T-helper 22 cell (primary cell): ENCODE results near the gene KRT15.

Experiments used
- DNase-seq: peaks from one replicate; pipeline ENCODE4 v3.0.0-alpha.2; 2020; ENCODE audit warnings: low read depth

KRT15 gene

GRCh38 chr17:41523787-41524186 lies 5.1 kb upstream of the KRT15 start:
- DNase-seq = no peak

DNA sequence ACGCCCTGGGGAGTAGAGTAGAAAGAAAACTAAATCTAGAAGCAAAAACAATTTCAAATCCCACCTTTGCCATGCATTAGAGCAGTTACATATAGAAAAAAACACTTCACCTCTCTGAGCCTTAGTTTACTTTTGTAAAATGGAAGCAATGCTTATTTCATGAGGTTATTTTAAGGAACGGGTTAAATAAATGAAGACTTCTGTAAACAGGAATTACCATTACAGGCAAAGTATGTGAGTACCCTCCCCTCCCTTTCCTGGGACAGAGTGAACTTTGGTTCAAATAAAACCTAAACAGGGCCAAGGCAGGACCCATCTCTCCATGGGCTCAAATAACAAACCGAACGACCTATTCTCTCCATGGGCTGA lies 4.5 kb upstream of the KRT15 start:
- DNase-seq = no peak

- no peak for DNase-seq
Observed at GRCh38 chr17:41522301-41523224, 3.9 kb upstream of the KRT15 start.

GRCh38 chr17:41521574-41522261 lies 3.0 kb upstream of the KRT15 start:
- no peak for DNase-seq

DNA sequence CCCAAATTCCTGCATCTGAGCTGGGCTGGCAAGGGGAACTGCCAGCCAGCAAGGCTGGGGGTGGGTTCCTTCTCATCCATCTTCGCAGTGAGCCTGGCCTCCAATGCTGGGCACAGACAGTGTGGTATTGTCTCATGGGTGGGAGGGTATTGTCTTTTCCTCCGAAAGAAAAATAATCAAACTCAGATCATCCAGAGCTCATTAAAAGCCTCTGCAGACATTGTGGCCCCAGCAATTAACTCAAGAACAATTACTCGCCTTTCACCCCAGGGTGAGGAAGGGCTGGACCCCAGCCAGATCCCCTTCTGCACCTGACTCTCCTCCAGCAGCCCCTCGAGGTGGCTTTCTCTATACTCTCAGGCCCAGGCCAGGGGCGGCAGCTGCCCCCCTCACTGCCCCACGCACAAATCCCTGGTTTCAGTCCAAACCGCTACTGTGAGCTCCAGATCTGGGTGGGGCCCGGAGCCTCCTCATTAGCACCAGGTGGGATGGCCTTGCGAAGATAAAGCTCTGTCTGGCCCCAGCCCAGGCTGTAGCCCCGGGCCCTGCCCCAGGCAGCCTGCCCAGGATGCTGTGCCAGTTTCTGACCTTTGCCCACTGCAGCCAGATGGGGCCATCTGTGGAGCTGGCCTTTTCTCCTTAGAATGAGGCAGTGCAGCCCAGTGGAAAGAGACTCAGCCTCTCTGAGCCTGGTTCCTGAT lies 2.3 kb upstream of the KRT15 start:
- DNase-seq = no peak

GRCh38 chr17:41519501-41520224 lies 973 bp upstream of the KRT15 start:
- no peak for DNase-seq

DNA sequence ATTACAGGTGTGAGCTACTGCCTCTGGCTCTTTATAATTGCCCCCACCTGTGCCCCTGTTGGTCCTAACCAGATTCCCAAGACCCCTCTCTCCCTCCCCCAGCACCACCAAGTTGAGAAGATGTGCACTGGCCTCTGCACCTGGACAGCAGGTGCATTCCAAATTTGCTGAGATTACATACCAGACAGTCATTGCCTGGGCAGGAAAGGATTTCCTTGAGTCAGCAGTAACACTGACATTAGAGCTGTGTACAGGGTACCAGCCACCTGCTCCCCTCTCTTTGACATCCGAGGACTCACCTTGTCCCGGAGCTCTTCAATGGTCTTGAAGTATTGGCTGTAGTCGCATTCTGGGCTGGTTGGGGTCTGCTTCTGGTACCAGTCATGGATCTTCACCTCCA lies 659 bp downstream of the KRT15 start:
- no peak for DNase-seq

DNA sequence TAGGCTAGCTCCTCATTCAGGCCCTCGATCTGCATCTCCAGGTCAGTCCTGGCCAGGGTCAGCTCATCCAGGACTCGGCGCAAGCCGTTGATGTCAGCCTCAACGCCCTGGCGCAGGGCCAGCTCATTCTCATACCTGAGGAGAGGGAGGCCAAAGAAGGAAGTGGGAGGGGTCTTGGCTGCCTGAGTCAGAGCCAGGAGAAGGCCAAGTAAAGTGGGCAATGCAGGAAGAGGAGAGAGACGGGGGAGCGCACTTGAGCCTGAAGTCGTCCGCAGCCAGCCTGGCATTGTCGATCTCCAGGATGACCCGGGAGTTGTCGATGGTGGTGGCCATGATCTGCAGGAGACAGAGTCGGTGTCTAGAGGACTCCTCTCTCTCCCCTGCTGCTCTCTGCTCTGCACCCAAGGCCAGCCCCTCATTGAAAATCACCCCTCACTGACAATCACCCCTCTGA lies 1.8 kb downstream of the KRT15 start:
- DNase-seq = no peak

DNA sequence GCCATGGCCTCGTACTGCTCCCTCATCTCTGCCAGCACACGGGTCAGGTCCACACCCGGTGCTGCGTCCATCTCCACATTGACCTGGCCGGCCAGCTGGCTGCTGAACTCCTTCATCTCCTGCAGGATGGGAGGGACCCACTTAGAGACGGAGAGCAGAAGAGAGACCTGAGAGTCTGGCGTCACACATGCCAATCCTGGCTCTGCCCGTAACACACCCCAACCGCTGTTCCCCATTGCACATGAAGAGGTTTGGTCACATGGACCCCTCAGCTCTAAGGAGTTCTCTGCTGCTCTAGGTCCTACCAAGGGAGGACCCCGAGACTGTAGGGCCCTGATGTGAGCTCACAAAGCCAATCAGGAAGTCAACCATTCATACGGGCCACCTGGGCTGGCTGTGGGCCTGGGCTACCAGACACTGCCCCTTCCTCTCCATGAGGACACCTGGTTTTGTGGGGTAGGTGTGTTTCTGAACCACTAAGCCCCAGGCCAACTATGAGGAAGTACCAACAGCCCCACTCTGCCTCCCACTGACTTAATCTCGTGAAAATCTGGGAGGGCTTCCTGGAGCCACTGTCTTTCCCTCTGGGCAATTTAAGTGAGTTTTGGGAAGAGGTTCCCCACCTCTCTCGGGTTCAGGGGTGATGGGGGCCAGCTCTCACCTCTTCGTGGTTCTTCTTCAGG lies 2.4 kb downstream of the KRT15 start:
- DNase-seq = no peak

DNA sequence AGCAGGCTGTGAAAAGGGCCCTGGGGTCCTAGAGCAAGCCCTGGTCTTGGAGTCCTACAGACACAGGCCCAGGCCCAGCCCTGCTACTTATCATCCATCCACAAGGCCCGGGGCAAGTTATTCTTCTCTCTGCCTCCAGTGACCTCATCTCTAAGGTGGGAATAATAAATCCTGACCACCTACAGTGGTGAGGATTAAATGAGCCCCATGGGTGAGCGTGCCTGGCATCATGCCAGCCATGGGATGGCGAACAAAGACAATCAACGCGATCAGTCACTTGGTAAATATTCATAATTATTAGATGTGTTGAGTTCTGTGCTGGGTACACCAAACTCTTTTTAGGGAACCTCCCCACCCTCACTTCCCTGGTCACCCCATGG lies 5.5 kb downstream of the KRT15 start:
- no peak for DNase-seq

DNA sequence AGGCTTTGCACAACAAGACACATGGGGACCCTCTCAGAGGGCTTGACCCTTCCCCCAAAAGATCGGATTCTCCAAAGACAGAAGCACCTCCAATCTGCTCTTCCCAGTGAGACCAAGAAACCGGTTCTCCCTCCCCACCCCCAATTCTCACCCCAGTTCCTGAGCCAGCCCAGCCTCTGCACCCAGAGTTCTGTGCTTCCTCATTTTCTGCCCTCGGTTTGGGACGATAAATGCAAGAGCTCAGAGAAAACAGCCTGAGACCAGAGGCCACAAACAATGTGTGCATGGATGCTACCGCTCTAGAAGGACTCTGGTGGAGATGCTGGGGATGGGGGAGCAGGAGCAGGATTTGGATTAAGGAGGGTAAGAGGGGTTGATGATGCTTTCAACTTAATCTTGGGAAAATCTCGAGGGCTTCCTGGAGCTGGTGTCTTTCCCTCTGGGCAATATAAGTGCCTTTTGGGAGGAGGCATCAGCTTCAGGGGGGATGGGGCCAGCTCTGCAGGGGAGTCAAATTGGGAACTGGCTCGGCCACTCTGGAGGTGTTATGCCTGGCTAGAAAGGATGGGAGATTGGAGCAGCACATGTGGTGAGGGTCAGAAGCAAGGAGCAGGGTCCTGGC lies 6.0 kb downstream of the KRT15 start:
- no peak for DNase-seq

GRCh38 chr17:41511716-41512115 lies 7.0 kb downstream of the KRT15 start:
- no peak for DNase-seq

DNA sequence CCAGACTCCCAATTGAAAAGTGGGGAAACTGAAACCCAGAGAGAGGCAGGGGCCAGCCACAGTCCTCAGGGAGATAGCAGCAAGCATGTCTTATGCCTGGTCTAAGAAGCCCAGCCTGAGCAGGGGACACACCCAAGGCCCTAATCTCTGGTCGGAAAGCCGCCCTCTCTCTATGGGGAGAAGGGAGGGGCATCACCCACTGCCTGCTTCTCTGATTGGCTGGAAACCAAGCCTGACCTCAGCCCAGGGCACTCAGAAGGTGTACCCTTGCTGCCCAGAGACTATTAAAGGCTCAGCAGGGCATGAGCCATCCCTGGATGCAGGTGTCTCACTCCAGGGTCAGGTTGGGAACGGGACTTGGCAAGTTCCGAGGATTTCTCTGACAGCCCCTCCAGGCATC lies 7.6 kb downstream of the KRT15 start:
- DNase-seq = no peak

- no peak for DNase-seq
Observed at GRCh38 chr17:41510251-41511065, 8.2 kb downstream of the KRT15 start.

GRCh38 chr17:41507315-41507880 lies 11.3 kb downstream of the KRT15 start:
- DNase-seq = no peak

- no peak for DNase-seq
Observed at GRCh38 chr17:41505809-41506767, 12.6 kb downstream of the KRT15 start.

DNA sequence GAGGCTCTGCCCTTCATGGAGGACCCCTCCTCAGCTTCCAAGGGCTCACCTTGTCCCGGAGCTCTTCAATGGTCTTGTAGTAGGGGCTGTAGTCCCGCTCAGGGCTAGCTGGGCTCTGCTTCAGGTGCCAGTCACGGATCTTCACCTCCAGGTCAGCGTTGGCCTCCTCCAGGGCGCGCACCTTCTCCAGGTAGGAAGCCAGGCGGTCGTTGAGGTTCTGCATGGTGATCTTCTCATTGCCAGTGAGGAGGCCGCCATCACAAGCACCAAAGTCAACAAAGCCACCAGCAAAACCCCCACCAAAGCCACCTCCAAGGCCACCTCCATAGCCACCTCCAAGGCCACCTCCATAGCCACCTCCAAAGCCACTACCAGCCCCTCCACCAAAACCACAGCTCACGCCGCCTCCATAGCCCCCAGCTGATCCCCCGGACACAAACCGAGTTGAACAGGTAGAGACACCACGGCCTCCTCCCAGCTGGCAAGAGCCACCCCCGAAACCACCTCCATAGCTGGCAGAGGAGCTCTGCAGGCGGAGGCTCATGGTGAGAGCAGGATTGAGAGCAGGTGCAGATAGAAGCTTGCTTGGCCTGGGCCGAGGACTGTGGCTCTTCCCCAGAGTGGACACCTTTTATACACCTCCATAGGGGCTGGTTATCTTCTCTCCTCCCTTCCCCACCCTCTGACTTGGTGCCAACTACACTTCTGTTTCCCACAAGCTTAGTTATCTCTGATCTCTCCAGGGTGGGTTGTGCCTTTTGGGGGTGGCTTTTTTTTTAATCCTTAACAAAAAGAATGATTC lies 13.5 kb downstream of the KRT15 start, which contains the start of gene KRT13:
Gene KRT13 (minus strand): TSS at position 606 of the 802 bp plus-strand sequence. CDS start 62 bp downstream, at position 544.
- no peak for DNase-seq
